ENCODE measurements around the gene CAMSAP3.

DNA sequence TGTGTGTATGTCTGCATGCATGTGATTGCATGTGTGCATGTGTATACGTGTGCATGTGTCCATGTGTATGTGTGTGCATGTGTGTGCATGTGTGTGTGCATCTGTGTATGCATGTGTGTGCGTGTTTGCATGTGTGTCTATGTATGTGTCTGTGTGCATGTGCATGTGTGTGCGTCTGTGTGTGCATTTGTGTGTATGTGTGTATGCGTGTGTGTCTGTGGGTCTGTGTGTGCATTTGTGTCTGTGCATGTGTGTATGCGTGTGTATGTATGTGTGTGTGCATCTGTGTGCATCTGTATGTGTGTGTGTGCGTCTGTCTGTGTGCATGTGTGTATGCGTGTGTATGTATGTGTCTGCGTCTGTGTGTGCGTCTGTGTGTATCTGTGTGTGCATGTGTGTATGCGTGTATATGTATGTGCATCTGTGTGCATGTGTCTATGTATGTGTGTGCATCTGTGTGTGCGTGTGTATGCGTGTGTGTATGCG lies 44.2 kb downstream of the CAMSAP3 start:
- TF ChIP-seq, protein P1, sequence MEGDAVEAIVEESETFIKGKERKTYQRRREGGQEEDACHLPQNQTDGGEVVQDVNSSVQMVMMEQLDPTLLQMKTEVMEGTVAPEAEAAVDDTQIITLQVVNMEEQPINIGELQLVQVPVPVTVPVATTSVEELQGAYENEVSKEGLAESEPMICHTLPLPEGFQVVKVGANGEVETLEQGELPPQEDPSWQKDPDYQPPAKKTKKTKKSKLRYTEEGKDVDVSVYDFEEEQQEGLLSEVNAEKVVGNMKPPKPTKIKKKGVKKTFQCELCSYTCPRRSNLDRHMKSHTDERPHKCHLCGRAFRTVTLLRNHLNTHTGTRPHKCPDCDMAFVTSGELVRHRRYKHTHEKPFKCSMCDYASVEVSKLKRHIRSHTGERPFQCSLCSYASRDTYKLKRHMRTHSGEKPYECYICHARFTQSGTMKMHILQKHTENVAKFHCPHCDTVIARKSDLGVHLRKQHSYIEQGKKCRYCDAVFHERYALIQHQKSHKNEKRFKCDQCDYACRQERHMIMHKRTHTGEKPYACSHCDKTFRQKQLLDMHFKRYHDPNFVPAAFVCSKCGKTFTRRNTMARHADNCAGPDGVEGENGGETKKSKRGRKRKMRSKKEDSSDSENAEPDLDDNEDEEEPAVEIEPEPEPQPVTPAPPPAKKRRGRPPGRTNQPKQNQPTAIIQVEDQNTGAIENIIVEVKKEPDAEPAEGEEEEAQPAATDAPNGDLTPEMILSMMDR (IDR thresholded peaks at IDR 0.05 in 8 of 11, conservative IDR thresholded peaks at IDR 0.05 in 3 of 11): no peak
- TF ChIP-seq POLR2AphosphoS5 (IDR thresholded peaks at IDR 0.05): no peak

All from spleen (tissue), 7 donors.